Measurements from ENCODE around the gene CACHD1. TPM values are rescaled to one million over a fixed set of nuclear protein-coding genes. Genes with fewer than 3 reads are reported as not detected.

Gene CACHD1
- total and polyA plus RNA-seq, 2 experiments from 2014 or later, result 41.3 to 54.4 TPM

- Histone ChIP-seq H3K4me1 (ENCODE audit: low read depth) (no peaks in the 10 kb centered on the region), H3K36me3 (peaks cover 47% of the 10 kb centered on the region), H3K27me3 (no peaks in the 10 kb centered on the region), H3K27ac (no peak overlapping the region), H3K9me3 (ENCODE audit: low read depth) (no peaks in the 10 kb centered on the region), H3K4me3 (no peak overlapping the region)
- peak in 1 of 2 donors; percentile 8 for DNase-seq (ENCODE audit: low read depth in 1 of 2, low spot score in 1 of 2)
- no peak for TF ChIP-seq CTCF (IDR thresholded peaks at IDR 0.05; ENCODE audit: low read depth, low read length)
Observed at GRCh38 chr1:64651841-64652240, 181.9 kb downstream of the CACHD1 start.

DNA sequence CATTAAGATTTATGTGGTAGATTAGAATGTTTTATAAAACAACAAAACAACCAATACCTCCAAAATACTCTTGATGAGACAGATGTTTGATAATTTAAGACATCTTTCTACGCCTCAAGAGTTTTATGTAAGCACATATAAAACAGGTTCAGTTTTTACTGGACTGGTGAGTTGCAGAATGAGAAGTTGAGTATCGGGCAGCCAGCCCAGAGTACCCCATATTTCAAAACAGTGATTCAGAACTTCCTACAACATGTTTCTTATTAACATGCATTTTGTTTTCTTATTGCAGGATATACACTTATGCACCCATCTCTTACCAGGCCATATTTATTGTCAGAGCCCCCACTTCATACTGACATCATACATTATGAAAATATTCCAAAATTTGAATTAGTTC lies 183.5 kb downstream of the CACHD1 start:
- no peaks in the 10 kb centered on the region for H3K9me3 ChIP-seq (ENCODE audit: low read depth)
- no peak overlapping the region for H3K4me3 ChIP-seq
- H3K27me3 ChIP-seq, result no peaks in the 10 kb centered on the region
- H3K27ac ChIP-seq, result no peak overlapping the region
- peaks cover 41% of the 10 kb centered on the region for H3K36me3 ChIP-seq
- no peaks in the 10 kb centered on the region for H3K4me1 ChIP-seq (ENCODE audit: low read depth)
- no peak for TF ChIP-seq CTCF (IDR thresholded peaks at IDR 0.05; ENCODE audit: low read depth, low read length)
- DNase-seq (ENCODE audit: low read depth in 1 of 2, low spot score in 1 of 2), result no peak

DNA sequence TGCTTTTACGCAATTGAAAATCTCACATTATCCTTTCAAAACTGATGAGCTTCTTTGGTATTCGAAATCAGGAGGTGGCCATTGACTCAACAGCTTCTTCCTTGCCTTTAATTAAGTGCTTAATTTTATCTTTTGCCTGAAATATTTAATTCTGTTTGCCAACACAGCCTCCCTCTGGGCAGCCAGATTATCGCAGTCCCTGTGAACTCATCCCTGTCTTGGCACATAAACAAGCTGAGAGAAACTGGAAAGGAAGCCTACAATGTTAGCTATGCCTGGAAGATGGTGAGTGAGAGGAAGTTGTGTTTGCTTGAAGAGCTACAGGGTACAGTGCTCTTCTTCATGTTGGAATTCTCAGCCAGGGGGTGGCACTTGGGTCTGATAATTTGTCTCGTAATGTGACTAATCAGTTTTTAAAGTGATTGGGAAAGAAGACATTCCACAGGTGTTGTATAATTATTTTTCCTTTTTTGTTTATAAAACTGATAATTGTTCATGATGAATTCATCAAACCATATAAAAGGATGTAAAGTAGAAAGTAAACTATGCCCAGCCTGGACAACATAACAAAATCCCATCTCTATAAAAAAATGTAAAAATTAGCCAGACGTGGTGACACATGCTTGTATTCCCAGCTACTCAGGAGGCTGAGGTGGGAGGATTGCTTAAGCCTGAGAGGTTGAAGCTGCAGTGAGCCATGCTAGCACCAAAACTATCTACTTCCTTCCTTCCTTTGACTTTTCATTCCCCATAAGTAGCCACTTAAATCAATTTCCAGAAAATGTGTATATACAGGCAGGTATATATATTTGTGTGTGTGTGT lies 184.8 kb downstream of the CACHD1 start:
- peak; percentile 17 for TF ChIP-seq CTCF (IDR thresholded peaks at IDR 0.05; ENCODE audit: low read depth, low read length)
- Histone ChIP-seq H3K4me1 (ENCODE audit: low read depth) (peaks cover 4% of the 10 kb centered on the region), H3K27me3 (no peaks in the 10 kb centered on the region), H3K27ac (no peak overlapping the region), H3K4me3 (no peak overlapping the region), H3K9me3 (ENCODE audit: low read depth) (no peaks in the 10 kb centered on the region), H3K36me3 (peaks cover 45% of the 10 kb centered on the region)
- DNase-seq (ENCODE audit: low read depth in 1 of 2, low spot score in 1 of 2), result peak in 1 of 2 donors; percentile 48

- Histone ChIP-seq H3K4me1 (ENCODE audit: low read depth) (peaks cover 9% of the 10 kb centered on the region), H3K27ac (no peak overlapping the region), H3K9me3 (ENCODE audit: low read depth) (no peaks in the 10 kb centered on the region), H3K27me3 (no peaks in the 10 kb centered on the region), H3K4me3 (no peak overlapping the region), H3K36me3 (peaks cover 45% of the 10 kb centered on the region)
- no peak for TF ChIP-seq CTCF (IDR thresholded peaks at IDR 0.05; ENCODE audit: low read depth, low read length)
- no peak for DNase-seq (ENCODE audit: low read depth in 1 of 2, low spot score in 1 of 2)
Observed at GRCh38 chr1:64655861-64656260, 185.9 kb downstream of the CACHD1 start.

DNA sequence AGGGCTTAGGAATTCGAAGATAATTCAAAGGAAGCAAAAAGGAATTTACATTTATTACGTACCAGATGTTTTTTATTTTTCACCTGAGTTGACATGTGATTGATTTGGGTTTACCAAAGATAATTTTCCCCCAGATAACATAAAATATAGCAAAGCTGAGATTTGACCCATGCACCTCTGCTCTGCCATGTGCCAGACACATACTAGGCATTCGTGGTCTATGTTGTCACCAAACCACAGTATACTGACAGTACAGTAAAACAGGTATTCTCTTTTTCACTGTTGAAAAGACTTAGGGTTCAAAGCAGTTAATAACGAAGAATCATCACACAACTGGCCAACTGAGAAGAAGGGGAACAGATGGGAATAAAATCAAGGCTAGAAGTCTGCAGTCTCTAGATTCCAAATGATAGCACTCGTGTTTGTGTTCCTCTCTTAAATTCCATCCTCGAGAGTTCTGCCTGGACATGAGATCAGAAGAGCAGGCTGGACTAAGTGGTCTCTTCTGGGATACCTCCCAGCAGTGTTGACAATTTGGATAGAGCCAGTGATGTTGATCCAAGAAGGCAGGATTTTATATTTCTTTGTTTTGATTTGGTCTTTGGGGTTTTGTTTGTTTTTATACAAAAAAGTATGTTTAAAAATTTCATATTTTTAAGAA lies 189.7 kb downstream of the CACHD1 start:
- Histone ChIP-seq H3K4me3 (no peak overlapping the region), H3K27me3 (no peaks in the 10 kb centered on the region), H3K27ac (no peak overlapping the region), H3K36me3 (peaks cover 21% of the 10 kb centered on the region), H3K4me1 (ENCODE audit: low read depth) (peaks cover 9% of the 10 kb centered on the region), H3K9me3 (ENCODE audit: low read depth) (no peaks in the 10 kb centered on the region)
- no peak for DNase-seq (ENCODE audit: low read depth in 1 of 2, low spot score in 1 of 2)
- TF ChIP-seq CTCF (IDR thresholded peaks at IDR 0.05; ENCODE audit: low read depth, low read length), result no peak

Data from cardiac muscle cell (in vitro differentiated cells and primary cell).